ENCODE results near the gene NOTCH2.

The NOTCH2 gene

DNA sequence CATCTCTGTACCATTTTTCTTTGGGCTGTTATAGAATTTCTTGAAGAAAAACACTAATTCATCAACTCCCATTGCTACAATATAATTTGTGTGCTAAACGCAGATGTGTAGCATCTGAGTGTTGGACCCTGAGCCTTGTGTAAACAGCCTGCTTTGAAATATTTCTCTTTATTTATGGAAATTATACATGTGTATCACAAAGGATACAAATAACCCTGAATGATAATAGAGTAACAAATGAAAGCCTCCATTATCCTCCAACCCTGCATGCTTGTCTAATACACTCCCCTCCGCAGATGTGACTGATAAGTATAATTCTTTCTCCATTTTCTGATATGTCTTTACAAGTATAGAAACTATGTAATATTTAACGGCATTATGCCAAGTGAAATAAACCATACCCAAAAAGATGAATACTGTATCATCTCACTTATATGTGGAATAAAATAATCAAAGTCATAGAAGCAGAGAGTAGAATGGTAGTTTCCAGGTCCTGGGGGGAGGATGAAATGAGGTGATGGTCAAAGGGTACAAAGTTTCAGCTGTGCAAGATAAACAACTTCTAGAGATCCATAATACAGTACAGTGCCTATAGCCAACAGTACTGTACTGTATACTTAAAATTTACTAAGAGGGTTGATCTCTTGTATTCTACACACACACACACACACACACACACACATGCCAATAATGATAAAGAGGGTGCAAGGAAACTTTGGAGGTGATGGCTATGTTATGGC lies 170.3 kb downstream of the NOTCH2 start:
- DNase-seq = no peak

DNA sequence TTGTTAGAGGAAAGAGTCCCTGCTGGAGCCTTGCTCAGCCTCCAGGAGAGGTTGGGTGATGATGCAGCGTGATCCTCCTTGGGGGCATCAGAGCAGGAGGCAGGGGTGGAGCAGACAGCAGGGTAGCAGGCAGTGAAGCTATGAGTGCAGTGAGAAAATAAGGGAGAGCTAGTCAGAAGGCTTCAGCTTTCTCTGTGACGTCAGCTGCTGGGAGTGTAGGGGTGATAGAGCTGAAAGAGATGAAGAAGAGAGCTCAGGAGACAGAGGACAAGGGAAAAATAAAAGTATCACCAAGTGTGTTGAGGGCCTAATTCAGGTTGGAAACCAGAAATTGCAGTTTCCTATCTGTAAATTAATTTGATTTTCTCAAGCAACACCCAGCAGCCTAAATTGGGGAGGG lies 170.9 kb downstream of the NOTCH2 start:
- no peak for DNase-seq

DNA sequence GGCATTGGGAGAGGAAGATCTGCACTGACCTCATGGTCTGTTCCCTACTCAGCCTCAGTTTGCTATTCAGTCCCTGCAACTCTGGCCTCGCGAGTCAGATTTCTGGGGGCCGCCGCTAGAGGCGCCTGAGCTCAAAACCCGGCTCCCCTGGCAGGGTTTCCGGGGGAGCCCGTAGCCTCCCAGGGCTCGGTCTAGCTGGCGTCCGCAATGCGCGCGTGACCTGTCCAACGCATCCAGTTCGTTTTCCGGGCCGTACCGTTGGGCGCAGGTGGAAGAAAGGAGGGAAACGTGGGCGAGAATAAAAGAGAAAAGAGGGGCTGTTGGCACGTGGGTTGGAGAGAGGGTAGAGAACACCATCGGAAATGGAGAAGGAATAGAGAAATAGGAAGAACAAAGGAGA lies 173.2 kb downstream of the NOTCH2 start, which contains the start of gene ADAM30:
ADAM30 (minus strand) TSS at position 213 of the 400 bp plus-strand sequence; CDS start at position 34, 179 bp downstream.
- no peak for DNase-seq

DNA sequence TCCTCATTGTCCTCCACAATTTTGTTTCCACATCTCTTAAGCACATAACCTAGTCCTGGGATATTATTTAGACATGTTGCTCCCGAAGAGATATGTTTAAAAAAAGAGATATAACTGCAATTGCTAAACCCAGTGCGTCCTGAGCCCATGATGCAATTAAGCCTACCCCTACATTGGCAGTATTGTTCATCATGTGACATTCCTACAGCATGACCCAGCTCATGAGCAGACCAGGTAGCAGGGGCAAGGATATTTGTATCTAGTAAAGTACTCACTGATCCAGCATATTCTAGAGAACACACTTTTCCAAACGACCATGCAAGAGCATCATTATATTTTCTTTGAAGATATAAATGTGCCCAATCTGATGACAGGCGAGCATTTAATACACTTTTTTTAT lies 174.4 kb downstream of the NOTCH2 start:
- DNase-seq = no peak

DNA sequence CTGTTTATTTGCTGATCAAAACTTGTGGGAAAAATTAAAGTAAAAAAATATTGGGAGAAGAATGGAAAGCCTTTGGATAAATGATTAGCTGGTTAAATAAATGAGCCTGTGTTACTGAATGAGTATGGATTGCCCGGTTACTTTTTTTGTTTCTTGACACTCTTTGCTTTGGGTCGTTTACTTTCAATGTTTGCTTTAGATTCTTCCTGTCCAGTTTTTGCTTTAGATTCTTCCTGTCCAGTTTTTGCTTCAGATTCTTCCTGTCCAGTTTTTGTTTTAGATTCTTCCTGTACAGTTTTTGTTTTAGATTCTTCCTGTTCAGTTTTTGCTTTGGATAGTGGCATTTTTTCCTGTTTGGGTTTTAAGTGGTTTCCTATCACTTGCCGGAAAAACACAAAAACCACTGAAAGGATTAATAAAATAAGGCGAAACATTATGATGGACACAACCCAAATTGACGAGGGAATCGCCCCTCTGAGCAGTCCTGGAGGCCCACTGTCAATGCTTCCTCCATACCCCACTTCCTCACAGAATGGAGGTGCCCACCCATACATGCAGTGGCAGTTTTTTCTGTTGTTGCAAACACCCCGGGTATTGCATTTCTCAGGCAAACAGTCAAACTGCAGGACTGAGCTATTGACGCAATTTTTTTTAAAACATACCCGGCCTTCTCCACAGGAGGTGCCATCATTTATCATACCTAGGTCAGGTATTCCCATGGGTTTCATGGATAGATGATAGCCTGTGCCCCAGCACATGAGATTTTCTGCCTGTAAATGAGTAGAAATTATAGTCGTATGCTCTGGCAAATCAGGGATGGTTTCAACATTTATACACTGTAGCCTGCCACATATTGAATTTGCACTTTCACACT lies 175.4 kb downstream of the NOTCH2 start:
- no peak for DNase-seq

DNA sequence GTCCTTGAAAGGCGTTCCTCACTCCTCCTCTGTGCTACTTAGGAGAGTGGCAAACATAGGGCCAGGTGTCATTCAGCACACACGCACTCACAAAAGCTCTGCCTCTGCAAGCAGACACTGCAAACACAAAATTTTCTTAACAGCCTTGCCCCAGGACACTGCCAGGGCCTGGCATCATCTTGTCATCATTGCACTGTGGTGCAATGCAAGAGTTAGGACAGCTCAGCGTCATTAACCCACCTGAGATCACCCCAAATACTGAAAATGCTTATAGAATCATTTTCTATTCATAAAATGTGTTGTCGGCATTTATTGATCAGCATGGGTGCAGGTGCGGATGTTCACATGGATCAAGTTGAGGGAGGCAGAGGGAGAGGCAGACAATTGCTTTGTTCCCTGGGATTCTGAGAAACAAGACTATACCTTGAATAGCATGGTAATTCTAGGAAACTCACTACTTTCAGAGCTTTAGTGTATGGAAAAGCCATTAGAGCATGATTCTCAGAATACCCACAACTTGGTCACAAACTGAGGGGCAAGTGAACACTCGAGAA lies 176.1 kb downstream of the NOTCH2 start:
- DNase-seq = no peak

DNA sequence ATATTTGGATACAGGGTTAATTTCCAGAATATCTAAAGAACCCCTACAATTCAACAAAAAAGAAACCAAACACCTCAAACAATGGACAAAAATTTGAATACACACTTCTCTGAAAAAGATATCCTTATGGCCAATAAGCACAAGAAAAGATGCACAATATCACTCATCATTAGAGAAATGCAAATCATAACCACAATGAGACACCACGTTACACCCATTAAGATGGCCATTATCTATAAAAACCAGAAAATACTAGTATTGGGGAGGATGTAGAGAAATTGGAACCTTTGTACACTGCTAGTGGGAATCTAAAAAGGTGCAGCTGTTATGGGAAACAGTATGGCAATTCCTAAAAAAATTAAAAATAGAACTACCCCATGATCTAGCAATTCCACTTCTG lies 178.1 kb downstream of the NOTCH2 start:
- DNase-seq = no peak

DNA sequence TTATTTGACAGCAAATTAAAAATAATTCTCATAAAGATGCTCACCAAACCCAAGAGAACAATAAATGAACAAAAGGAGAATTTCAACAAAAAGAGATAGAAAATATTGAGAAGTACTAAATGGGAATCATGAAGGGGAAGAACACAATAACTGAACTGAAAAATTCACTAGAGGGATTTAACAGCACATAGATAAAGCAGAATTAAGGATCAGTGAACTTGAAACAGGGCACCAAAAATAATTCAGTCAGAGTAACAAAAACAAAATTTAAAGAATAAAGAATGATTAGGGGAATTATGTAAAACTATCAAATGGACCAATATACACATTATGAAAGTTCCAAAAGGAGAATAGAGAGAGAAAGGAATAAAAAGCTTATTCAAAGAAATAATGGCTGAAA lies 181.0 kb downstream of the NOTCH2 start:
- DNase-seq = no peak

DNA sequence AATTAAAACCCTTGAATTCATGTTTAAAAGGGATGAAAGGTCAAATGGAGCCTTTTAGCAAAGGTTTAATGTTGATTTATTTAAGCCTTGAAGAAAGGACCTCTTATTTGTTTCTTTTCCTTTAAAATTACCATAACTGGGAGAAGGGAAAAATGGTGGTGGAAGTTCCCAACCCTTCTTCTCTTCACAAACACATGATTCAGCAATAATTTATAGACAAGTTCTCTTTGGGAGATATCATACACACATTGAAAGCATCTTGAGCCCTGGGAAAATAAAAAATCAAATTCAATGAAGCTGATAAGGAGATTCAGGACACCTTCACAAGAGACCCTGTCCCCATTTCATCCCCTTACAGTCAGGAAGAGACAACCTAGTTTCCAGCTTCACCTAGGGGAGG lies 182.0 kb downstream of the NOTCH2 start:
- DNase-seq = no peak

DNA sequence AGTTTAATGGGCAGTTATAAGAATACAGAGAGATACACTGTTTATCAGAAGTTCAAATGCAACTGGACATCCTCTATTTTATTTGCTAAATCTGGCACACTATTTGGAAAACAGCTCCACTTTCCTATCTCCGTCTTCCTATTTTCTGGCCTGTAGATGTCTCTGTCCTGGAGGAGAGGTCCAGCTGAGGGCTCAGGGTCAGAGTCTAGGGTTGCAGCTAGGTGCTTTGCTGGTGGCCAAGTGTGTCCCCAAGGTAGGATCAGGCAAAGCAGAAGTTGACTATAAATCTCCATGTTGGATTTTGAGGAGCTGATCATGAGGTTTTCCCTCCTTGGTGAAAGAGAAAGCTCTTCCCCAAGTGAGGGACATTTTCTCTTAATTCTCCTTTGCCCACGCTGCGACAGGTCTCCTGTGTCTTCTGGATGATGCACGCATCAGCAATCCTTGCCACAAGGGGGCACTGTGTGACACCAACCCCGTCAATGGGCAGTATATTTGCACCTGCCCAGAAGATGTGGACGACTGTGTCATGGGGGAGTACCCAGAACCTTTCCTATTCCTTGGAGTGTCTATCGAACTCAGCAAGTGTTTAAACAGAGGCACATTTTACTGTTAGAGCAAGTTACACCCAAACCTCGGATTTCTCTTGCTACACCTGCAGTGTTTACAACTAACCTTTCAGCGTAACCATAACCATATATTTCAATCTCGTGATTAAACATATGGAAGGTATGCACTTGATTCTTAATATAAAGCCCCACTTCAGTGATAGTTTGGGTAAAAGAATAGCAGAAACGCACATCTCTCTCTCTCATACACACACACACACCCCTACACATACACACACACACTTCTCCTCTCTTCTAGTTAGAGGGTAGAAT lies 183.3 kb downstream of the NOTCH2 start:
- no peak for DNase-seq

DNA sequence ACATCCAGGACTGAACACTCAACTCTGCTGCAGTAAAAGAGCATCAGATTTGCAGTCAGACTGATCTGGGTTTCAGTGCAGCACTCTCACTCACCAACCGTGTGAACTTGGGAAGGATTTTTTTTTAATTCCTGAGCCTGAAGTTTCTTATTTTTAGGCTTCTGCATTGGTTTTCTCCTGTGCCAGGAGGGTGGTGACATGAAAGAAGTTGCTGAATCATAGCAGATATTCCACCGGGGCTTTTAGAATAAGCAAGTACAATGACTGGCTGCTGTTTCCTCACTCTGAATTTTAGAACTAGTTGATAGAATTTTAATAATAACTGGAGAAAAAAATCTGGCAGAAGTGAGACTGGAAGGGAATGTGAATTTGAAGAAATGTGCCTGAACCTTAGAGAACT lies 184.8 kb downstream of the NOTCH2 start:
- no peak for DNase-seq

DNA sequence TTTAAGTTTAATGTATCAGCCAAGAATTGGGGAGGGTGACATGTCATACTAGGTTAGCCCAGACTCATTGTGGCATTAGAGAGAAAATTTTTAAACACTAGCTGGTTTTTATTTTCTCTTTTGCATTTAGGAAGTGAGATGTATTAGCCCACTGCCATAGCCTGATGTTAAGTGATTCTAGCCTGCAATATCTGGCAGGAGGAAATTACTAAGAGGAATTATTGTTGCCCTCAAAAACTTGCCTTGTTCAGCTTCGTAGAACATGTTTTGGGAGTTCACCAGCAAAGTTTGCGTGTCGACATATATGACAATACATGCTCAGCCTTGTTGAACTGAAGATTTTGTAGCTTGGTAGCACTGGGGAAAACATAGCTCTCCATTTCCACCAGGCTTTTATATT lies 185.6 kb downstream of the NOTCH2 start:
- no peak for DNase-seq

DNA sequence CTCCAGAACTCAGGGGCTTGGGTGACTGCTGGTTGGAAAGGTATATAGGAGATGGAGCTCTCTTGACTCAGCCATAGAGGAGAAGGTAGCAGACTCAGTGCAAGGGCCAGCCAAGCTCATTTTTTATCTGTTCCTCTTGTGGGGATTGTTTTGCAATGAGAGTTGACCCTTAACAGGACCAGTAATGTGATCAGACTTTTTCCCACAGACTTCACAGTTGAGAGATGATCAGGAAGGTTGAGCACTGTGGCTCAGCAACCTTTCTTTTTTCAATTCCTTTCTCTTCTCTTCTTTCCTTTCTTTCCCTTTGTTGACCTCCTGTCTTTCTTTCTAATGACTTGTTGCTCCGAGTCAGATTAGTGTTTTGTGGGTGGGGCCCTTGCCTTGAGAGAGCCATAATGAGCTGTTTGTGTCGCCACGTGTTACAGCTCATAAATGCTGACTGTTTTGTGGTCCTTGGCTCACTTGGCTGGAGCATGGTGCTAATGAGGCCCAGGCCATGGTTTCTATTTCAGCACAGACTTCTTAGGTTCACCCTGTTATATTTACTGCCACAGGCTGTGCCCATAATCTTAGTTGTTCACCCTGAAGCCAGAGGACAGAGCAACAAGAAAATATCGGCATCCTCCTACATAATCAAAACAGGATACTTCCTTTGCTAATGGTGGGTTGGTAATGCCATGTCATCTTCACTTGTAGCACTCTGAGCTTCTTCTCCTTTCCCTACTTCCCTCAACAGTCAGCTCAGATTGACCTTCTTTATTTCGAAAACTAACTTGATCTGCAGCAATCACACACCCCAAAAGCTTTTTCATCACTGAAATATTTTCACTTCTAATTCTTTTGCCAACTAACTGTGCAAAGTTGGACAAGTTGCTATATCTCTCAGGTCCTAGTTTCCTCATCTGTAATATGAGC lies 187.1 kb downstream of the NOTCH2 start:
- DNase-seq = no peak

DNA sequence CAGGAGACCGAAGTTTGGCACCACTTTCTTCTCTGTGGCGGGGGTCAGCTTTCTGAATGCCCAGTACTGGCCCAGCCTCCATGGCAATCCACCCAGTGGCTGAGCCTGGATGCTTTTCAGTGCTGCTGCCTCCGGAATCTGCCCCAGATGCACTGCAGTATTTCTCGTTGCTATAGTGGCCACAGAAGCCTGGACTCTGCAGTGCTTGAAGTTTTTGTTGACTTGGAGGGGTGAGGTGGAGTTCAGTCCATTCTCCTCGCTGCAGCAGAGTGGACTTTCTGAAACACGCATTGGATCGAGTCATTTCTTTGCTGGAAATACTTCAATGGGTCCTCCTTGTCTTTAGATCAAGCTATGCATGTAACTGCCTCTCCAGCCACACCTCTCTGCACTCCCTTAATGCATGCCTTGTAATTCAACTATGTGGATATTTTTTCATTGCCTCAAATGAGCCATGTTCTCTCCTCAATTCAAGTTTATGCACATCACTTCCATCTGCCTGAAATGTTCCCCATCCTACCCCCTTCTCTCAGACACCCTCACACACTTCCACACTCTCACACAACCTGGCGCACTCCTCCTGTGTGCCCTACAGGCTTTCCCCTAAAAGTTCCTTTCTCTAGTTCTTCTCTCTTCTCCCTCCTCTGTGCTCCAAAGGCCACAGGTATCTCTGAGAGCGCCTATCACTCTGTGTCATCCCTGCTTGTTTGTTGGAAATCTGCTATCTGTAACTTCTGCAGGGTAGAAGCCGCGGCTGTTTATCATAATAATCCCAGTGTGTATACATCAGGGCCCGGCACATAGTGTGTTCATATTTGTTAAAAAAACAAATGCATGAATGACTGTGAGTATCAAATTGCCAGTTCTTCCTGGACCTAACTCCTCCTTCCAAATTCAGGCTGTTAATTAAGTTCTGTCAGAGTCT lies 189.7 kb downstream of the NOTCH2 start:
- no peak for DNase-seq

DNA sequence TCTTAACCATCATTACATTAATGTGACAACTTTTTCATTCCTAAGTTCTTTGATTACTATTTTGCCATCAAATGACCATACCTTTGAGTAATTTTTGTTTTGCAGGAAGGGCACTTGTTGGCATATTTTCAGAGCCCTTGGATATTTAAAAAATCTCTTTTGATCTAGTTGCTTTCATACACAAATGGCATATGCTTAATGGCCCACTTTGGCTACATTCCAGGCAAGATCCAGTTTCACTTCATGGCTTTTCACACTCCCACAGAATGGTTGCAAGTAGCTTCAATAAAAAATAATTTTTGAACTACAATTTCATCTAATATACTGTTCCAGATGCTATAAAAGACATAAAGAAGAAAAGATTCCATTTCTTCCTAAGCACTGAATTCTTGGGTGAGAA lies 191.3 kb downstream of the NOTCH2 start:
- DNase-seq = peak; percentile 20

DNA sequence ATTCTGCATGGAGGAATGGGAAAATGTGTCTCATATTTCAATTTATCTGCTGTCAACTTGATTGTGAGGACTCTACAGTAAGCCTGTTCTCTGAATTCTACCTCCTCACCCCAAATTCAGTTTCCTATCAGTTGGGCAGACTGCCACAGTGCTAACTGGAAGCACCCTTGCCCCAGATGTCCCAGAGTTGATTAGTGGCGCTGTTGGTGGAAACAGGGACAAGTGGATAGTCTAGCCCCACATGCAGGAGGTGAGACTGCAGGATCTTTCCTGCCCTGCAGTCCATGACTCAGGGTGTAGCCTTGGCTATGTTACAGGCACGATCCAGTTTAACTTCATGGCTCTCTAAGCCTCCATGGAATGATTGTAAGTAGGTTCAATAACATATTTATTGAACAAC lies 195.3 kb downstream of the NOTCH2 start:
- DNase-seq = no peak

DNA sequence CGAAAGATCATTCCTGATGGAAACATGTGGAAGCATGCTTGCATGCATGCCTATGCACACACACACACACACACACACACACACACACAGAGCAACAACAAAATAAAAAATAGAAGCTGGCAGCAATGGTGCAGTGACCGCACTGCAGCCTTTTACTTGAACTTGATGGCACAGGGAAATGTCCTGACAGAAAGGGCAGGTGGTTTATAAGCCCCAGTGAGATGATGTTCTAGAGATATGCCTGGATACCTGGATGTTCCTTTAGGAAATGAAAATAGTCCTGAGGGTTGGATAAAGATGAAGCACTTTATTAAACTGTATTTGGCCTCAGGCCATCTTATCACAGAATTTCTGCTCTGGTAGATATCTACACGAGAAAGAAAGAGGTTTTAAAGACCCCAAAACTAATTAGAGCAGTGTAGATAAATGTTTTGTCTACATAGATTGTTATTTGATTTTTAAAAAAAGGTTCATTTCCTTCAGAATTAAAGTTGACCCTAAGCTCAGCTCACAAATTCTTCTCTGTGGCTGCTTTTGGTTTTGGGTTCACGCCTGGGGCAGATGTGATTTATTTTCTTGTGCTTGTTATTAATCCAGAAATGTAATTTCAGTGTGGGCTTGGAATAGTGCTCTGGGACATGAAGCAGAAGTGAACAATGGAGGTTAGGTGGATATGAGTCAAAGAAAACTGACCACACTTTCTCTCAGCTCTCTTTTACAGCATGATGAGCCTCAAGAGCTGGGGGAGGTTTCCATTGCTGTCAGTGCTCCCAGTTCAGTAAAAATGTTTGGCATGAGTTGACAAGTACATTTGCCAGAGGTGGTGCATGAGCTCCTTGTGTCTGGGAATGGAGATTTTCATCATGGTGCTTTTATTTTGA lies 196.1 kb downstream of the NOTCH2 start:
- no peak for DNase-seq

DNA sequence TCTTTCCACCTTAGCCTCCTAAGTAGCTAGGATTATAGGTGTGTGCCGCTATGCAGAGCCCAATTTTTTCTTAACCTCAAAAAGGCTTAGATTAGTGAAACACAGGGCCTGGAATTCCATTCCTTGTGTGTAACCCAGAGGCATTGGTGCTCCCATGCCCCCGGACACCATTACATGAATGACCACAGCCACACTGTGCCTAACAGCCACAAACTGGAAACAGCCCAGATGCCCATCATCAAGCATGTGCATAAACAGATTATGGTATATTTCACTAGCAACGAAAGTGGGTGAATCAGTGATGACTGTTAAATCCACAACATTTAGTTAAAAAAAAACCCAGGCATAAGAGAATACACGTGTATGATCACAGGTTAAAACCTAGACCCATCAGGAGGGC lies 197.6 kb downstream of the NOTCH2 start:
- DNase-seq = no peak

DNA sequence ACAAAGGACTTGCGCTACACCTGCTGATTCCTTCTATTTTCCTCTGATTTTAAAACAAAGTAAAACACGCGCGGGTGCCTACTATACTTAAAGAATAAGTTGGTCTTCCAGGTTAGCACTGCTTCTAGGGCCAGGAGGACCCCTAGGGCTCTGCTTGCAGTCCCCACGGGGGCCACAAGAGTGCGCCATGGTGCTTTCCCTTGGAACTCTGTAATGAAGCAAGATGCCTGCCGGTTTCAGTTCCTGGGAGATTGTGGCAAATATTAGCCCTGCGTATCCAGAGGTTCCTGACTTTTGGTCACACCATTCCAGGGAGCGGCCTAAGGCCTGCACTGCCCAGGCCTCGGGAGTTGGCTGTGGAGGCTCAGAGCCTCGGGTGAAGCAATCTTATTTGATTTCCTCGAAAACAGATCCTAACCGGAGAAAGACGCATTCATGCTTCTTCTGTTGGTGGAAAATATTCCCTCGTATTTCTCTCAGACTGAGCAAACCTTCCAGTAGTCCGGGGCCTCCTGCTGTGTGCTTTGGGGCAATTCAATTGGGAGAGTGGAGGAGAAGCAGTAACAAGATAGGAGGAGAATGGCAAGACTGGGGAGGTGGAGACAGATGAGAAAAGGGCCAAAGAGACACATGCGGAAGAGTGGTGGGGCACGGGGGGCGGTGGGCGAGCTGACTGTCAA lies 198.4 kb downstream of the NOTCH2 start:
- DNase-seq = peak; percentile 2
